GM12878 (cell line): ENCODE measurements around the gene PDIA4. TPM values are rescaled to one million over a fixed set of nuclear protein-coding genes. Genes with fewer than 3 reads are reported as not detected.

Experiments
- ATAC-seq: fragments of 200-7000 bp; cut with Tn5 transposase; 3 replicates; pipeline ENCODE4 v1.9.1; 2020; ENCODE audit warnings: mild to moderate bottlenecking, moderate library complexity
- BruUV-seq: library from RNA; stranded (reverse); fragments of 400-500 nt; replicated peaks from 2 replicates; lab custom pipeline; 2021; lab: Mats Ljungman, UMichigan
- CTCF ChIA-PET: fragments of 300-600 bp; sonication (Branson Sonifier 250); formaldehyde crosslinking; extraction: SDS; loops from one replicate; lab custom pipeline; 2021; ENCODE audit warnings: inconsistent platforms; lab: Yijun Ruan, JAX
- POLR2A ChIA-PET: fragments of 350-600 bp; formaldehyde crosslinking; extraction: SDS; loops from one replicate; lab custom pipeline; 2021; ENCODE audit warnings: inconsistent platforms; lab: Charles Lee
- RAD21 ChIA-PET: fragments of 300-600 bp; sonication (Branson Sonifier 250); formaldehyde crosslinking; loops from one replicate; lab custom pipeline; 2023; ENCODE audit warnings: antibody characterized with exemption; ENCODE audit not compliant: unreplicated experiment; lab: Charles Lee
- SMC1A ChIA-PET: fragments of 300-600 bp; sonication (Branson Sonifier 250); formaldehyde crosslinking; loops from one replicate; lab custom pipeline; 2023; ENCODE audit not compliant: unreplicated experiment, uncharacterized antibody; lab: Charles Lee
- DNase-seq: peaks from one replicate; pipeline ENCODE4 v3.0.0-alpha.2; 2011; ENCODE audit warnings: low read depth, low spot score
- FAIRE-seq: peaks from 3 replicates; lab custom pipeline; 2011; peaks lifted over from hg19 to GRCh38; lab: Jason Lieb, UNC
- H2AFZ ChIP-seq: 2 replicates; pipeline ENCODE4 v1.6.0; 2011; ENCODE audit warnings: low read depth, low read length, control low read depth; ENCODE audit not compliant: control insufficient read depth
- H3K27ac ChIP-seq: 2 replicates; pipeline ENCODE4 v1.5.1; 2011; ENCODE audit warnings: control low read depth; ENCODE audit not compliant: control insufficient read depth, insufficient read depth
- H3K27me3 ChIP-seq, 2 experiments: replicated peaks in 1 of 2; 2 replicates each; pipeline versions ENCODE4 v1.6.0 to v1.6.1; 2011; ENCODE audit warnings: low read length in 1 of 2; ENCODE audit not compliant: control insufficient read depth in 2 of 2, insufficient read depth in 2 of 2
- H3K36me3 ChIP-seq, 2 experiments: 2 replicates each; pipeline ENCODE4 v1.5.1; 2011; ENCODE audit warnings: low read length in 1 of 2; ENCODE audit not compliant: control insufficient read depth in 2 of 2, insufficient read depth in 2 of 2
- H3K4me1 ChIP-seq: 2 replicates; pipeline ENCODE4 v1.6.1; 2011; ENCODE audit warnings: mild to moderate bottlenecking, low read length, moderate library complexity, mixed read lengths; ENCODE audit not compliant: control insufficient read depth, insufficient read depth
- H3K4me2 ChIP-seq: 2 replicates; pipeline ENCODE4 v1.6.0; 2011; ENCODE audit warnings: control low read depth; ENCODE audit not compliant: control insufficient read depth, insufficient read depth
- H3K4me3 ChIP-seq: fragments of 200-600 bp; sonication (generic); 2 replicates; pipeline ENCODE4 v1.5.1; 2016
- H3K79me2 ChIP-seq: 2 replicates; pipeline ENCODE4 v1.6.0; 2011; ENCODE audit warnings: low read length; ENCODE audit not compliant: control insufficient read depth, insufficient read depth
- H3K9ac ChIP-seq: 2 replicates; pipeline ENCODE4 v1.8.0; 2011; ENCODE audit warnings: low read length, control low read depth, mixed read lengths; ENCODE audit not compliant: control insufficient read depth, insufficient read depth
- H3K9me3 ChIP-seq: replicated peaks from 3 replicates; pipeline ENCODE4 v1.5.1; 2011; ENCODE audit warnings: mild to moderate bottlenecking, low read length; ENCODE audit not compliant: control insufficient read depth, insufficient read depth
- H4K20me1 ChIP-seq: 2 replicates; pipeline ENCODE4 v1.6.0; 2011; ENCODE audit not compliant: control insufficient read depth, insufficient read depth
- EP300 ChIP-seq, 2 experiments: fragments of 150-350 bp in 1 of 2; IDR thresholded peaks; 2 replicates each; pipeline ENCODE4 v1.6.1; 2011 to 2012; ENCODE audit warnings: low read depth in 2 of 2, low read length in 2 of 2, borderline replicate concordance in 1 of 2, improper control_type of control experiment in 1 of 2, inconsistent platforms in 1 of 2; ENCODE audit not compliant: control insufficient read depth in 1 of 2
- FOS ChIP-seq: IDR thresholded peaks from 3 replicates; pipeline ENCODE4 v1.6.1; 2011; ENCODE audit warnings: borderline replicate concordance; ENCODE audit not compliant: insufficient read length; ENCODE audit errors: extremely low read depth
- KDM1A ChIP-seq: fragments of 200-600 bp; sonication (generic); IDR thresholded peaks from 2 replicates; pipeline ENCODE4 v1.6.1; 2016; ENCODE audit warnings: borderline replicate concordance
- NFIC ChIP-seq: IDR thresholded peaks from 2 replicates; pipeline ENCODE4 v1.6.1; 2012; ENCODE audit warnings: low read depth, mild to moderate bottlenecking, inconsistent platforms, low read length, moderate library complexity
- NR2F1 ChIP-seq: fragments of 450-650 bp; conservative IDR thresholded peaks from 2 replicates; pipeline ENCODE4 v1.6.1; 2017; ENCODE audit warnings: mild to moderate bottlenecking
- POLR2A ChIP-seq: IDR thresholded peaks from 2 replicates; pipeline ENCODE4 v1.6.1; 2011; ENCODE audit warnings: low read depth, mild to moderate bottlenecking, low read length
- POU2F2 ChIP-seq: IDR thresholded peaks from 3 replicates; pipeline ENCODE4 v1.6.1; 2011; ENCODE audit warnings: low read depth, mild to moderate bottlenecking, low read length, borderline replicate concordance
- RBBP5 ChIP-seq: fragments of 200-600 bp; sonication (generic); conservative IDR thresholded peaks from 2 replicates; pipeline ENCODE4 v1.6.1; 2016
- SMAD1 ChIP-seq: fragments of 450-650 bp; IDR thresholded peaks from 2 replicates; pipeline ENCODE4 v1.6.1; 2018; ENCODE audit warnings: mild to moderate bottlenecking, low read depth; ENCODE audit not compliant: partially characterized antibody
- TCF12 ChIP-seq: IDR thresholded peaks from 2 replicates; pipeline ENCODE4 v1.6.1; 2011; ENCODE audit warnings: low read depth, mild to moderate bottlenecking, low read length
- TCF3 ChIP-seq: IDR thresholded peaks from 2 replicates; pipeline ENCODE4 v1.6.1; 2012; ENCODE audit warnings: low read depth, mild to moderate bottlenecking, low read length, borderline replicate concordance; ENCODE audit not compliant: insufficient read depth
- WGBS: methylation state at CpG from one replicate; pipeline ENCODE4 v1.1.6; 2016; ENCODE audit warnings: low lambda C conversion rate; ENCODE audit not compliant: insufficient replicate concordance, insufficient coverage; ENCODE audit errors: missing lambda C conversion rate; 5-methylcytosine and 5-hydroxymethylcytosine counted together
- in situ Hi-C: fragments of 300-500 bp; cut with MboI; formaldehyde crosslinking; loops from 9 replicates; pipeline ENCODE4 v1.14.3; 2018; ENCODE audit warnings: mixed read lengths
- intact Hi-C: fragments of 100-400 bp; cut with micrococcal nuclease; formaldehyde crosslinking; loops from one replicate; pipeline ENCODE4 v1.14.2; 2022; ENCODE audit not compliant: unreplicated experiment
- polyA plus RNA-seq, 11 experiments: library from polyadenylated mRNA; depleted of rRNA in 4 of 11; unstranded in 6 of 11; stranded (reverse) in 5 of 11; fragments of >200 nt; fragmentation: Nextera tagmentation in 4 of 11; fragmentation: Illumina TruSeq in 1 of 11; extraction: Ambion mirVana in 4 of 11; extraction: Trizol in 1 of 11; gene quantifications; 1 replicate in 1 of 11; 2 replicates in 10 of 11; pipeline versions ENCODE4 v1.2.1 to v1.2.3, GENCODE V29; 2011 to 2016; ENCODE audit warnings: inconsistent platforms in 2 of 11, missing spikeins in 2 of 11, low read depth in 1 of 11
- total RNA-seq, 4 experiments: library from RNA; depleted of rRNA in 3 of 4; stranded (reverse); fragments of >200 nt in 3 of 4; fragmentation: Illumina TruSeq in 1 of 4; extraction: Trizol in 1 of 4; gene quantifications; 2 replicates each; pipeline versions ENCODE4 v1.2.1 to v1.2.3, GENCODE V29; 2013 to 2021
- TF ChIP-seq, protein P1 (sequence below): fragments of 450-650 bp; formaldehyde crosslinking; IDR thresholded peaks from 2 replicates; pipeline ENCODE4 v1.4.0; 2022; ENCODE audit warnings: mild to moderate bottlenecking, moderate library complexity

Gene PDIA4
- total and polyA plus RNA-seq, 10 of the 15 experiments (the other 5 are each of a cell fraction or from before 2014, with no cell fraction given), result 7.1 to 306 (median 106) TPM

DNA sequence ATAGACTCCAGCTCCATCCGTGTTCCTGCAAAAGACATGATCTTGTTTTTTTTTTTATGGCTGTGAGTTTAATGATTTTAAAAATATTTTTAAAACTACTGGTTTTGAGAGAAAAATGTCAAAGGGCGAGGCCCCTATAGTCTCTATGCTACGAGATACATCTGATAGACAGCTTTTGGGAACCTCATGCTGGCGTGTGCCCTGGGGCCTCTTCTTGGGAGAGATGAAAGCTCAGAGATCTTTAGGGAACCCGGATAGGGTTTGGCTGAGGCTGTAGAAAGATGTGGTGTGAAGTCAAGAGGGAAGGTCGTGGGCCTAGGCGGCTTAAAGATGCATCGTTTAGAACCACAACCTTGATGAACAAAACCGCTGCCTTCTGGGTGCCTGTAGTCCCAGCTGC, 70.2 kb downstream of the PDIA4 start:
- FAIRE-seq (no peak), ATAC-seq (no peak)
- no peak overlapping the region for H3K27ac ChIP-seq
- TF ChIP-seq NFIC (no peak), TCF12 (no peak), POLR2A (no peak), FOS (no peak)
- TF ChIP-seq, all 136 proteins: peak for 0
- RAD21 ChIA-PET, result no interaction called here
- Histone ChIP-seq H2AFZ (no peak overlapping the region), H3K9ac (no peak overlapping the region), H4K20me1 (no peaks in the 10 kb centered on the region), H3K4me1 (no peaks in the 10 kb centered on the region), H3K4me3 (no peak overlapping the region), H3K9me3 (no peaks in the 10 kb centered on the region), H3K36me3 (no peaks in the 10 kb centered on the region), H3K79me2 (no peaks in the 10 kb centered on the region), H3K4me2 (no peak overlapping the region), H3K27me3 (peaks cover 0 to 3% of the 10 kb centered on the region in 2 experiments; a peak in 2 of 4 replicates)
- BruUV-seq, result no TSS peak
- CTCF ChIA-PET, result interaction anchor here (1.2 to 1.7 kb wide), 2 partner anchors 98 to 693 kb away, joined by 3 read pairs; no protein-coding TSS in a partner anchor
- SMC1A ChIA-PET, result interaction anchor here (0.7 to 1.1 kb wide), 3 partner anchors 75 to 383 kb away, joined by 3 read pairs; no protein-coding TSS in a partner anchor
- DNase-seq, result no peak
- in situ Hi-C loops, result no loop called here
- WGBS, result 54% methylated on average over 7 of the region's 9 CpGs
- POLR2A ChIA-PET, result no interaction called here
- intact Hi-C loops, result no loop called here

DNA sequence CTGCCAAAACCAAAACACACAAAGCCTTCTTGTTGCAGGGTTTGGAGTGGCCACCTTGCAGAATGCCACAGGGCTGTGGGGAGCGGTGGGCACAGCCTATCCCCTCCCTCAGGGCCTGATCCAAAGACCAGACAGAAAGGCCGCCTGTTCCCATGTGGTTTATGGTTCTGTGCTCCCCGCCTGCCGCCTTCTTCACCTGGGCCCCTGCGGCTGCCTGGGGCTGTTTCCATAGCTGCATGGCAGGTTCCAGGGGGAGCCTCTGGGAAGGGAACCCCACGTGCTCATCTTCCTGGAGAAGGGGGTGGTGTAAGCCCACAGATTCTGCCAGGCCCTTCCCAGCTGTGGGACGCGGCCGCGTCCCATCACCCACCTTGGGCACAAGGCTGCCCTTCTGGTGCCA, 73.5 kb downstream of the PDIA4 start:
- Histone ChIP-seq H3K4me3 (no peak overlapping the region), H3K9ac (no peak overlapping the region), H3K79me2 (no peaks in the 10 kb centered on the region), H3K27me3 (peaks cover 1 to 3% of the 10 kb centered on the region in 2 experiments; a peak in 2 of 4 replicates), H3K9me3 (no peaks in the 10 kb centered on the region), H2AFZ (no peak overlapping the region), H3K27ac (no peak overlapping the region), H3K4me2 (no peak overlapping the region), H3K36me3 (no peaks in the 10 kb centered on the region), H4K20me1 (no peaks in the 10 kb centered on the region), H3K4me1 (no peaks in the 10 kb centered on the region)
- ATAC-seq (no peak), FAIRE-seq (no peak), DNase-seq (no peak)
- ChIA-PET CTCF (no interaction called here), RAD21 (no interaction called here), POLR2A (no interaction called here), SMC1A (interaction anchor here (1.1 to 2.0 kb wide), 2 partner anchors 13 to 15 kb away, joined by 3 to 5 read pairs; no protein-coding TSS in a partner anchor)
- WGBS, result 70% methylated on average over 10 of the region's 10 CpGs
- intact Hi-C loops (no loop called here), in situ Hi-C loops (no loop called here)
- no TSS peak for BruUV-seq
- TF ChIP-seq NR2F1 (no peak), EP300 (IDR thresholded peaks at IDR 0.05; ENCODE audit: borderline replicate concordance in 1 of 2, control insufficient read depth in 1 of 2, low read depth in 2 of 2, low read length in 2 of 2) (no peak), POLR2A (no peak), TCF3 (no peak), KDM1A (no peak), POU2F2 (no peak), RBBP5 (no peak), SMAD1 (no peak)
- TF ChIP-seq, protein P1, sequence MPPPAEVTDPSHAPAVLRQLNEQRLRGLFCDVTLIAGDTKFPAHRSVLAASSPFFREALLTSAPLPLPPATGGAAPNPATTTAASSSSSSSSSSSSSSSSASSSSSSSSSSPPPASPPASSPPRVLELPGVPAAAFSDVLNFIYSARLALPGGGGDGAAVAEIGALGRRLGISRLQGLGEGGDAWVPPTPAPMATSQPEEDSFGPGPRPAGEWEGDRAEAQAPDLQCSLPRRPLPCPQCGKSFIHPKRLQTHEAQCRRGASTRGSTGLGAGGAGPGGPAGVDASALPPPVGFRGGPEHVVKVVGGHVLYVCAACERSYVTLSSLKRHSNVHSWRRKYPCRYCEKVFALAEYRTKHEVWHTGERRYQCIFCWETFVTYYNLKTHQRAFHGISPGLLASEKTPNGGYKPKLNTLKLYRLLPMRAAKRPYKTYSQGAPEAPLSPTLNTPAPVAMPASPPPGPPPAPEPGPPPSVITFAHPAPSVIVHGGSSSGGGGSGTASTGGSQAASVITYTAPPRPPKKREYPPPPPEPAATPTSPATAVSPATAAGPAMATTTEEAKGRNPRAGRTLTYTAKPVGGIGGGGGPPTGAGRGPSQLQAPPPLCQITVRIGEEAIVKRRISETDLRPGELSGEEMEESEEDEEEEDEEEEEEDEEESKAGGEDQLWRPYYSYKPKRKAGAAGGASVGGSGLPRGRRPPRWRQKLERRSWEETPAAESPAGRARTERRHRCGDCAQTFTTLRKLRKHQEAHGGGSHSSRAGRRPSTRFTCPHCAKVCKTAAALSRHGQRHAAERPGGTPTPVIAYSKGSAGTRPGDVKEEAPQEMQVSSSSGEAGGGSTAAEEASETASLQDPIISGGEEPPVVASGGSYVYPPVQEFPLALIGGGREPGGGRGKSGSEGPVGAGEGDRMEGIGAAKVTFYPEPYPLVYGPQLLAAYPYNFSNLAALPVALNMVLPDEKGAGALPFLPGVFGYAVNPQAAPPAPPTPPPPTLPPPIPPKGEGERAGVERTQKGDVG, result no peak
